HTERT RPE-1 (cell line): ENCODE measurements around the gene THSD7A.

Source experiments
- in situ Hi-C: fragments of 300-500 bp; cut with MboI; formaldehyde crosslinking; loops from 4 replicates; pipeline ENCODE4 v1.14.3; 2020; ENCODE audit warnings: low sequenced_read_pairs

THSD7A gene, protein sequence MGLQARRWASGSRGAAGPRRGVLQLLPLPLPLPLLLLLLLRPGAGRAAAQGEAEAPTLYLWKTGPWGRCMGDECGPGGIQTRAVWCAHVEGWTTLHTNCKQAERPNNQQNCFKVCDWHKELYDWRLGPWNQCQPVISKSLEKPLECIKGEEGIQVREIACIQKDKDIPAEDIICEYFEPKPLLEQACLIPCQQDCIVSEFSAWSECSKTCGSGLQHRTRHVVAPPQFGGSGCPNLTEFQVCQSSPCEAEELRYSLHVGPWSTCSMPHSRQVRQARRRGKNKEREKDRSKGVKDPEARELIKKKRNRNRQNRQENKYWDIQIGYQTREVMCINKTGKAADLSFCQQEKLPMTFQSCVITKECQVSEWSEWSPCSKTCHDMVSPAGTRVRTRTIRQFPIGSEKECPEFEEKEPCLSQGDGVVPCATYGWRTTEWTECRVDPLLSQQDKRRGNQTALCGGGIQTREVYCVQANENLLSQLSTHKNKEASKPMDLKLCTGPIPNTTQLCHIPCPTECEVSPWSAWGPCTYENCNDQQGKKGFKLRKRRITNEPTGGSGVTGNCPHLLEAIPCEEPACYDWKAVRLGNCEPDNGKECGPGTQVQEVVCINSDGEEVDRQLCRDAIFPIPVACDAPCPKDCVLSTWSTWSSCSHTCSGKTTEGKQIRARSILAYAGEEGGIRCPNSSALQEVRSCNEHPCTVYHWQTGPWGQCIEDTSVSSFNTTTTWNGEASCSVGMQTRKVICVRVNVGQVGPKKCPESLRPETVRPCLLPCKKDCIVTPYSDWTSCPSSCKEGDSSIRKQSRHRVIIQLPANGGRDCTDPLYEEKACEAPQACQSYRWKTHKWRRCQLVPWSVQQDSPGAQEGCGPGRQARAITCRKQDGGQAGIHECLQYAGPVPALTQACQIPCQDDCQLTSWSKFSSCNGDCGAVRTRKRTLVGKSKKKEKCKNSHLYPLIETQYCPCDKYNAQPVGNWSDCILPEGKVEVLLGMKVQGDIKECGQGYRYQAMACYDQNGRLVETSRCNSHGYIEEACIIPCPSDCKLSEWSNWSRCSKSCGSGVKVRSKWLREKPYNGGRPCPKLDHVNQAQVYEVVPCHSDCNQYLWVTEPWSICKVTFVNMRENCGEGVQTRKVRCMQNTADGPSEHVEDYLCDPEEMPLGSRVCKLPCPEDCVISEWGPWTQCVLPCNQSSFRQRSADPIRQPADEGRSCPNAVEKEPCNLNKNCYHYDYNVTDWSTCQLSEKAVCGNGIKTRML (N-terminal part only)

GRCh38 chr7:11831736-11832495 lies at the start of gene THSD7A:
THSD7A (minus strand) TSS chr7:11832198; CDS start chr7:11831946, 252 bp downstream.
- in situ Hi-C loops: no loop called here

DNA sequence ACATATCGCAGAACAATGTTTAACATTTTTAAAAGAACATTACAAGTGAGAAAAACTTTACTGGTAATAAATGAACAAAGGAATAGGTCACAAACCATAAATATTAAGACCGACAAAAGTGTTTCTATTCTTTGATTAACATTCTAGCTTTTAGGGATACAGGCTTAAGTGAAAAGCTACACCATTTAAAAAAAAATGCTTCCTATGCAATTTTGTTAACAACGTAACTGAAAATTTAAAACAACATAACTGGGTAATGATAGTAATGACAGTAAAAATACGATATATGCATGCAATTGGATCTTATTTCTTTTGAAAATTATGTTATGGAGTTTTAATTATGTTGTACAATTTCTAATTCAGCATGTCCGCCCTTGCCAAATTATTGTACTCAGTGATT lies 49.7 kb upstream of the THSD7A start:
- in situ Hi-C loops: no loop called here

GRCh38 chr7:11875635-11876034 lies 43.6 kb upstream of the THSD7A start:
- in situ Hi-C loops: no loop called here

- in situ Hi-C loops: no loop called here
Measured at GRCh38 chr7:11865671-11866070, 33.7 kb upstream of the THSD7A start.

DNA sequence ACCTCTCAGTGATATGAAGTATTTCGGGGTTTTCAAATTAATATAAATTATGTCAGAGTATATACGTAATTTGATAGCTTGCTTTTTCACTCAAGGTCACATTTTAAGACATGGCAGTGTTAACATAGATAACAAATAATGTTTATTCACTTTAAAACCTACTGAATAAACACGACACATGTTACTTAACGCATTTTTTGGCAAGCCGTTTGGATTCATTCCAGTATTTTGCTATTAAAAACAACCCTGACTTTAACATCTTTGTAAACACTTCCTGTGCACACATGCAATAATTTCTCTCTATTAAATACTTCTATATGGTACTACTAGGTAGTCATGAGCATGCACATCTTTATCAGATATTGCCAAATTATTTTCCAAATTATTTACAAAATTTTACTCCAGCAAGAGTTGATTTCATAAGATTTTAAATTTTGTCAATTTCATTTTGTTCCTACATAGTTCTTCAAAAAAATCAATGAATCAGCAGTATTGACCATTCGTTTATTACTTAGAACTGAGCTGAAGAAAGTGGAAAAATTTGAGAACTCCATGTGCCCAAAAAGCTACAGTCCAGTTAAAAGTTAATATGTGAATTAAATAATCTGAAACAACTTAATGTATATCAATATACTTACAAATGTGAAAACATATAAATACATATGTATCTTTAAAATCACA lies 26.8 kb upstream of the THSD7A start:
- in situ Hi-C loops: no loop called here

GRCh38 chr7:11858026-11858425 lies 26.0 kb upstream of the THSD7A start:
- in situ Hi-C loops: no loop called here

DNA sequence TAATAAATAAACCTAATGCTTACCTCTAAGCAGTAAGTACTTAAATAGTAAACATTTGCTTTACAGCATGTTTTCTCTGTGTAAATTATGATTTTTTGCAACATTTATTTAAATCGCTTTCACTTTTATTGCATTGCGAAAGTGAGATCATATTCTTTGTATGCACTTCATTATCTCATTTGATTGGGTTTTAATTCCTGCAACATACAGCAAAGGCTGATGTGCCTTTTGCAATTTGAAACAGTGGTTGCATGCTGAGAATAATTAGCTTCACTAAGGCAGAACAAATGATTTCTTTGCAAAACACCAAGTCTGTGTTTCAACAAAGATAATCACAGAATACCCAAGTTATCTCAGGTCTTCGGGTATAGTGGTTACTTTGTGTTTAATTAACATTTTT lies 16.3 kb upstream of the THSD7A start:
- in situ Hi-C loops: no loop called here

- in situ Hi-C loops: no loop called here
Measured at GRCh38 chr7:11847336-11847735, 15.3 kb upstream of the THSD7A start.

GRCh38 chr7:11846361-11846955 lies 14.5 kb upstream of the THSD7A start:
- in situ Hi-C loops: no loop called here

- in situ Hi-C loops: no loop called here
Measured at GRCh38 chr7:11843113-11843765, 11.2 kb upstream of the THSD7A start.

GRCh38 chr7:11841657-11842056 lies 9.7 kb upstream of the THSD7A start:
- in situ Hi-C loops: no loop called here

- in situ Hi-C loops: no loop called here
Measured at GRCh38 chr7:11835260-11835659, 3.3 kb upstream of the THSD7A start.

- in situ Hi-C loops: no loop called here
Measured at GRCh38 chr7:11833431-11833830, 1.4 kb upstream of the THSD7A start.

- in situ Hi-C loops: no loop called here
Measured at GRCh38 chr7:11831156-11831735, 752 bp downstream of the THSD7A start.

DNA sequence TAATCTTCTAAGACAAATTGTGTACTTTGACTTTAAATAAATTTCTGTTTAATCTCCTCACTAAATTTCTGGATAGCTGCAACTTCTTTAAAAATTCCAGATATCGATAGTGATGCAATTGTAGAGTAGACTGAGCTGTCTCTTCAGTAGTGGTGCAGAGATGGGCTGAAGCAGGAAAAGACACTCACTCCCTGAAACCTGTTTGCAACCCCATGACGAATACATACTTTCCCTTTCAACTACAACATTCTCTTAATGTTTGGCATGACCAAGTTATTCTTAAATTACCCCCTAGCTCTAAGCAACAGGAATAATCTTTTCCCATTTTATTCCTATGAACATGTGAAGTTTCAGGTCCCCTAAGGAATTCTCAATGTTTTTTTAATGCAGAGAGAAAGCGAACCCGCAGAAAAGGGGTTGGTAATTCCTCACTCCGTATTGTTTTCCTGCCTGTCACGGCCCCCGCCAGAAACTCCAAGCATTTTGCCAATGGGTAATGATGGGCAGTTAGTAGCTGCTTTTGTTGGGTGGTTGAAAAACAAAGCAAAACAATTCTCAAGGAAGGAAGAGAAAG lies 1.3 kb downstream of the THSD7A start:
- in situ Hi-C loops: no loop called here

DNA sequence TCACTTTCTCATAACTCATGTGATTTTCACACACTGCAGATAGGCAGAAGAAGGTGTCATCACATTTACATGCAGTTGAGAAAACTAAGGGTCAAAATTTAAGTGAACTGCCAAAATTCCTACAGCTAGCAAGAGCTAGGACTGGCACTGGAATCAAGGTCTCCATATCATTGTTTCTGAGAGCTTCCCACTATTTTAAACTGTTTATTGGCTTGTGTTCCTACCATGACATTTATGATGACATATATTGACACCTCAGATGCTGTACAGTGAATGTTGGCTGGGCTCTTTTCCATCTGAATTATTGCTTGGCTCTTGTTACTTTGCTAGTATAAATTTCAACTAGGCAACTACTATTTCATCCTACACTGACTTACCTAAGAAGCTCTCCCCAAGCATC lies 2.0 kb downstream of the THSD7A start:
- in situ Hi-C loops: no loop called here

GRCh38 chr7:11819947-11820346 lies 12.1 kb downstream of the THSD7A start:
- in situ Hi-C loops: no loop called here

DNA sequence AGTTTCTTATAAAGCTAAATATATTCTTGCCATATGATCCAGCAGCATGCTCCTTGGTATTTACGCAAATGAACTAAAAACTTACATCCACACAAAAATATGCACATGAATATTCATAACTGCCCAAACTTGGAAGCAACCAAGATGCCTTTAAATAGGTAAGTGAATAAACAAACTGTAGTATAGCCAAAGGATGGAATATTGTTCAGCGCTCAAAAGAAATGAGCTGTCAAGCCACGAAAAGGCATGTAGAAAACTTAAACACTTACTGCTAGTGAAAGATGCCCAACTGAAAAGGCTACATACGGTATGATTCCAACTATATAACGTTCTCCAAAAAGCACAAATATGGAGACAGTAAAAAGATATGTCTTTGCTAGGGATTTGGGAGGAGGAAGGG lies 12.7 kb downstream of the THSD7A start:
- in situ Hi-C loops: no loop called here
